ENCODE measurements around the gene FBXO28.

GRCh38 chr1:224201383-224201782 lies 87.5 kb downstream of the FBXO28 start:
- TF ChIP-seq EZH2 (IDR thresholded peaks at IDR 0.05) (no peak), POLR2AphosphoS5 (IDR thresholded peaks at IDR 0.05; ENCODE audit: borderline replicate concordance, low read depth, low read length) (no peak)

Data from SK-N-MC (cell line).